Measurements from ENCODE around the gene CHMP4A. TPM values are rescaled to one million over a fixed set of nuclear protein-coding genes. Genes with fewer than 3 reads are reported as not detected.

CHMP4A gene
- total RNA-seq, 2 donors from 2014 or later: 41.8 to 42.7 TPM

- intact Hi-C loops (cut with DNase I): no loop called here
- DNase-seq (ENCODE audit: low spot score): peak; percentile 56
These were observed 27.5 kb downstream of the CHMP4A start for GRCh38 chr14:24185741-24186140.

GRCh38 chr14:24185026-24185425 is 28.3 kb downstream of the CHMP4A start:
- DNase-seq (ENCODE audit: low spot score): peak; percentile 47
- intact Hi-C loops (cut with DNase I): no loop called here

GRCh38 chr14:24184104-24184970 is 29.0 kb downstream of the CHMP4A start:
- intact Hi-C loops (cut with DNase I): loop anchor here in 1 of 2 donors (1.0 kb wide), 1 partner anchor 41 kb away; no protein-coding TSS in a partner anchor
- DNase-seq (ENCODE audit: low spot score): no peak

- intact Hi-C loops (cut with DNase I): no loop called here
- no peak for DNase-seq (ENCODE audit: low spot score)
These were observed 30.2 kb downstream of the CHMP4A start for GRCh38 chr14:24183014-24183481.

- intact Hi-C loops (cut with DNase I): no loop called here
- DNase-seq (ENCODE audit: low spot score): no peak
These were observed 31.0 kb downstream of the CHMP4A start for GRCh38 chr14:24182110-24182882.

- DNase-seq (ENCODE audit: low spot score): no peak
- intact Hi-C loops (cut with DNase I): no loop called here
These were observed 31.8 kb downstream of the CHMP4A start for GRCh38 chr14:24181371-24182077.

- DNase-seq (ENCODE audit: low spot score): peak; percentile 69
- intact Hi-C loops (cut with DNase I): no loop called here
These were observed 33.1 kb downstream of the CHMP4A start for GRCh38 chr14:24179961-24180796.

GRCh38 chr14:24179294-24179960 is 33.9 kb downstream of the CHMP4A start:
- DNase-seq (ENCODE audit: low spot score): no peak
- intact Hi-C loops (cut with DNase I): no loop called here

GRCh38 chr14:24178399-24179178 is 34.7 kb downstream of the CHMP4A start:
- intact Hi-C loops (cut with DNase I): no loop called here
- no peak for DNase-seq (ENCODE audit: low spot score)

GRCh38 chr14:24177891-24178290 is 35.4 kb downstream of the CHMP4A start:
- intact Hi-C loops (cut with DNase I): no loop called here
- no peak for DNase-seq (ENCODE audit: low spot score)

GRCh38 chr14:24177041-24177825 is 36.1 kb downstream of the CHMP4A start:
- DNase-seq (ENCODE audit: low spot score): peak; percentile 67
- intact Hi-C loops (cut with DNase I): no loop called here

GRCh38 chr14:24176599-24176998 is 36.7 kb downstream of the CHMP4A start:
- no peak for DNase-seq (ENCODE audit: low spot score)
- intact Hi-C loops (cut with DNase I): no loop called here

- DNase-seq (ENCODE audit: low spot score): peak; percentile 82
- intact Hi-C loops (cut with DNase I): no loop called here
These were observed 40.4 kb downstream of the CHMP4A start for GRCh38 chr14:24172871-24173281.

- intact Hi-C loops (cut with DNase I): no loop called here
- peak; percentile 77 for DNase-seq (ENCODE audit: low spot score)
These were observed 40.9 kb downstream of the CHMP4A start for GRCh38 chr14:24172261-24172860.

- DNase-seq (ENCODE audit: low spot score): peak; percentile 89
- intact Hi-C loops (cut with DNase I): no loop called here
These were observed 41.6 kb downstream of the CHMP4A start, which contains the start of gene REC8 for GRCh38 chr14:24171422-24172260. REC8 (plus strand) TSS chr14:24172080; CDS start chr14:24172553, 473 bp downstream.
